HepG2 (cell line): Measurements from ENCODE around the gene STPG4. TPM values are rescaled to one million over a fixed set of nuclear protein-coding genes. Genes with fewer than 3 reads are reported as not detected.

Source experiments
- ATAC-seq: fragments of 200-7000 bp; cut with Tn5 transposase; 3 replicates; pipeline ENCODE4 v1.9.1; 2020; ENCODE audit warnings: mild to moderate bottlenecking, moderate library complexity
- BruUV-seq: library from RNA; stranded (reverse); fragments of 400-500 nt; replicated peaks from 2 replicates; lab custom pipeline; 2021; lab: Mats Ljungman, UMichigan
- CTCF ChIA-PET: fragments of 300-600 bp; formaldehyde crosslinking; extraction: SDS; loops from one replicate; lab custom pipeline; 2021; ENCODE audit warnings: low total read pairs, inconsistent platforms, low intra/inter-chr PET ratio; lab: Yijun Ruan, JAX
- POLR2A ChIA-PET: fragments of 350-600 bp; sonication (Branson Sonifier 250); formaldehyde crosslinking; loops from one replicate; lab custom pipeline; 2020; ENCODE audit warnings: antibody characterized with exemption, inconsistent platforms; lab: Yijun Ruan, JAX
- DNase-seq: peaks from one replicate; pipeline ENCODE4 v3.0.0-alpha.2; 2015; ENCODE audit warnings: low spot score
- FAIRE-seq: peaks from 3 replicates; lab custom pipeline; 2011; peaks lifted over from hg19 to GRCh38; lab: Jason Lieb, UNC
- H2AFZ ChIP-seq: one replicate; pipeline ENCODE4 v1.6.1; 2011; ENCODE audit warnings: low read length, inconsistent platforms
- H3K27ac ChIP-seq: fragments of 300-600 bp; 3 replicates; pipeline ENCODE4 v1.8.0; 2011; ENCODE audit warnings: mixed run types, mild to moderate bottlenecking, mixed read lengths, low read length, inconsistent platforms; ENCODE audit not compliant: insufficient read depth; ENCODE audit errors: extremely low read length
- H3K27me3 ChIP-seq, 2 experiments: fragments of 200-600 bp in 1 of 2; 2 replicates in 1 of 2; 3 replicates in 1 of 2; pipeline versions ENCODE4 v1.6.0 to v1.8.0; 2011; ENCODE audit warnings: low read length in 2 of 2, mild to moderate bottlenecking in 2 of 2, moderate library complexity in 2 of 2, inconsistent platforms in 1 of 2; ENCODE audit not compliant: insufficient read depth in 2 of 2, control insufficient read depth in 1 of 2
- H3K36me3 ChIP-seq, 2 experiments: fragments of 200-600 bp in 1 of 2; replicated peaks in 1 of 2; 2 replicates in 1 of 2; 3 replicates in 1 of 2; pipeline versions ENCODE4 v1.5.1 to v1.8.0; 2011; ENCODE audit warnings: low read length in 2 of 2, inconsistent platforms in 1 of 2; ENCODE audit not compliant: insufficient read depth in 2 of 2, control insufficient read depth in 1 of 2
- H3K4me1 ChIP-seq: 2 replicates; pipeline ENCODE4 v1.5.1; 2012; ENCODE audit warnings: low read length, inconsistent platforms; ENCODE audit not compliant: insufficient read depth
- H3K4me2 ChIP-seq: 2 replicates; pipeline ENCODE4 v1.6.0; 2011; ENCODE audit warnings: low read depth, low read length, inconsistent platforms
- H3K4me3 ChIP-seq, 3 experiments: fragments of 200-600 bp in 1 of 3; sonication (generic), shearing (Covaris generic) in 1 of 3; replicated peaks in 1 of 3; 2 replicates each; pipeline ENCODE4 v1.5.1; 2011 to 2016; ENCODE audit warnings: low read length in 3 of 3, inconsistent platforms in 2 of 3, low read depth in 2 of 3, mild to moderate bottlenecking in 2 of 3, control low read depth in 1 of 3, mixed read lengths in 1 of 3; ENCODE audit not compliant: insufficient read depth in 1 of 3
- H3K79me2 ChIP-seq: one replicate; pipeline ENCODE4 v1.6.1; 2011; ENCODE audit warnings: low read length, inconsistent platforms; ENCODE audit not compliant: insufficient read depth
- H3K9ac ChIP-seq: 2 replicates; pipeline ENCODE4 v1.6.0; 2011; ENCODE audit warnings: mild to moderate bottlenecking, low read depth, low read length, inconsistent platforms; ENCODE audit not compliant: insufficient read depth
- H3K9me3 ChIP-seq: 2 replicates; pipeline ENCODE4 v1.5.1; 2012; ENCODE audit warnings: mild to moderate bottlenecking, low read length
- H4K20me1 ChIP-seq: 2 replicates; pipeline ENCODE4 v1.6.0; 2011; ENCODE audit warnings: inconsistent platforms, mild to moderate bottlenecking, low read length, moderate library complexity; ENCODE audit not compliant: insufficient read depth
- ARNTL ChIP-seq: sonication (generic); formaldehyde crosslinking; IDR thresholded peaks from 2 replicates; pipeline ENCODE4 v1.4.0; 2020; ENCODE audit warnings: mild to moderate bottlenecking, missing genetic modification reagents
- FOXA3 ChIP-seq: IDR thresholded peaks from 2 replicates; pipeline ENCODE4 v1.6.1; 2016; ENCODE audit warnings: missing genetic modification reagents, missing compliant biosample characterization
- HMGXB4 ChIP-seq, 2 experiments: sonication (generic) in 1 of 2; formaldehyde crosslinking in 1 of 2; IDR thresholded peaks; 2 replicates each; pipeline versions ENCODE4 v1.4.0 to v1.6.1; 2018 to 2020; ENCODE audit warnings: missing genetic modification reagents in 2 of 2, borderline replicate concordance in 1 of 2, low read depth in 1 of 2, mild to moderate bottlenecking in 1 of 2, missing biosample characterization in 1 of 2
- MEF2D ChIP-seq: sonication (generic); formaldehyde crosslinking; IDR thresholded peaks from 2 replicates; pipeline ENCODE4 v1.5.1; 2020; ENCODE audit warnings: mild to moderate bottlenecking, missing genetic modification reagents
- MTERF4 ChIP-seq: sonication (generic); formaldehyde crosslinking; IDR thresholded peaks from 2 replicates; pipeline ENCODE4 v1.8.0; 2023; ENCODE audit warnings: mild to moderate bottlenecking, missing genetic modification reagents
- PHF5A ChIP-seq: IDR thresholded peaks from one replicate; pipeline ENCODE4 v1.6.1; 2018; ENCODE audit warnings: low read depth, missing genetic modification reagents; ENCODE audit not compliant: unreplicated experiment
- RFX3 ChIP-seq: IDR thresholded peaks from 2 replicates; pipeline ENCODE4 v1.6.1; 2016; ENCODE audit warnings: missing biosample characterization, missing genetic modification reagents
- SIX1 ChIP-seq: sonication (generic); formaldehyde crosslinking; IDR thresholded peaks from 2 replicates; pipeline ENCODE4 v1.4.0; 2020; ENCODE audit warnings: missing genetic modification reagents, borderline replicate concordance
- THAP9 ChIP-seq: sonication (generic); formaldehyde crosslinking; IDR thresholded peaks from 2 replicates; pipeline ENCODE4; 2020; ENCODE audit warnings: missing genetic modification reagents, mild to moderate bottlenecking, borderline replicate concordance
- ZBTB33 ChIP-seq: sonication (generic); formaldehyde crosslinking; IDR thresholded peaks from 2 replicates; pipeline ENCODE4 v1.4.0; 2020; ENCODE audit warnings: missing genetic modification reagents
- ZFP91 ChIP-seq: sonication (generic); formaldehyde crosslinking; IDR thresholded peaks from 2 replicates; pipeline ENCODE4 v1.9.0; 2022; ENCODE audit warnings: missing genetic modification reagents, mild to moderate bottlenecking, borderline replicate concordance
- WGBS: methylation state at CpG from one replicate; pipeline ENCODE4 v1.1.6; 2017; ENCODE audit warnings: low lambda C conversion rate; 5-methylcytosine and 5-hydroxymethylcytosine counted together
- in situ Hi-C: cut with HindIII; loops from 2 replicates; pipeline ENCODE4 v1.10.0; 2017; ENCODE audit warnings: low pct_unique_long_range_greater_than_20kb; ENCODE audit not compliant: extremely low pct_ligation_motif_present
- intact Hi-C: fragments of 100-400 bp; cut with micrococcal nuclease; formaldehyde crosslinking; loops from one replicate; pipeline ENCODE4 v1.10.0; 2022; ENCODE audit not compliant: unreplicated experiment
- polyA plus RNA-seq, 8 experiments: library from polyadenylated mRNA; depleted of rRNA in 3 of 8; stranded (reverse) in 7 of 8; unstranded in 1 of 8; fragments of >200 nt; fragmentation: Illumina TruSeq in 4 of 8; extraction: Trizol in 4 of 8; gene quantifications; 2 replicates each; pipeline versions ENCODE4 v1.2.1 to v1.2.3, GENCODE V29; 2011 to 2016; ENCODE audit warnings: low read depth in 4 of 8, missing spikeins in 1 of 8, mixed read lengths in 1 of 8; ENCODE audit not compliant: insufficient read depth in 1 of 8
- total RNA-seq, 5 experiments: library from RNA; depleted of rRNA; stranded (reverse); fragments of >200 nt; fragmentation: Illumina TruSeq; extraction: Trizol; gene quantifications; 2 replicates each; pipeline ENCODE4 v1.2.3, GENCODE V29; 2016; ENCODE audit warnings: low read depth in 1 of 5

The STPG4 gene
- total and polyA plus RNA-seq, 2 of the 13 experiments (the other 11 are each of a cell fraction or from before 2014, with no cell fraction given), result 0.11 to 0.15 TPM

GRCh38 chr2:47043142-47043890 is 111.8 kb downstream of the STPG4 start:
- 41% methylated on average over 8 of the region's 8 CpGs for WGBS
- Histone ChIP-seq H4K20me1 (no peaks in the 10 kb centered on the region), H3K4me1 (peaks cover 60% of the 10 kb centered on the region), H3K27ac (peak overlapping the region; percentile 52), H2AFZ (no peak overlapping the region), H3K79me2 (no peaks in the 10 kb centered on the region), H3K27me3 (no peaks in the 10 kb centered on the region), H3K9ac (peak overlapping the region; percentile 45), H3K4me3 (0 out of 6 replicates have a peak overlapping the region, but pooled peaks of 1 of the 3 experiments have one; percentile 3), H3K4me2 (peak overlapping the region; percentile 42), H3K9me3 (no peaks in the 10 kb centered on the region), H3K36me3 (peaks cover 21 to 37% of the 10 kb centered on the region in 2 experiments)
- ChIA-PET POLR2A (interaction anchor here (0.6 to 1.8 kb wide), 6 partner anchors 11 to 302 kb away, joined by 3 to 9 read pairs (median 4); no protein-coding TSS in a partner anchor), CTCF (no interaction called here)
- DNase-seq (peak; percentile 79), ATAC-seq (peak; percentile 79), FAIRE-seq (peak; percentile 15)
- in situ Hi-C loops, result no loop called here
- no TSS peak for BruUV-seq
- intact Hi-C loops, result no loop called here
- no peak for TF ChIP-seq RFX3
- 0 out of 4 replicates have a peak, but pooled peaks of 1 of the 2 experiments have one; percentile 36 for TF ChIP-seq HMGXB4 (CRISPR knock-in tag; IDR thresholded peaks at IDR 0.05; ENCODE audit: borderline replicate concordance in 1 of 2, low read depth in 1 of 2)
- no peak for TF ChIP-seq SIX1
- 0 out of 2 replicates have a peak, but pooled peaks have one; percentile 10 for TF ChIP-seq MTERF4
- peak; percentile 52; the same call in 1 of the 2 replicates for TF ChIP-seq ZFP91 (CRISPR knock-in tag)
- peak; percentile 58; the same call in 1 of the 2 replicates for TF ChIP-seq ZBTB33 (CRISPR knock-in tag)
- no peak for TF ChIP-seq MEF2D (CRISPR knock-in tag)
- TF ChIP-seq FOXA3 (CRISPR knock-in tag), result peak; percentile 51
- TF ChIP-seq THAP9 (CRISPR knock-in tag), result peak; percentile 40; the same call in 1 of the 2 replicates
- TF ChIP-seq ARNTL (CRISPR knock-in tag), result 0 out of 2 replicates have a peak, but pooled peaks have one; percentile 37
- peak; percentile 16 for TF ChIP-seq PHF5A (CRISPR knock-in tag)
